Activated naive CD8-positive, alpha-beta T cell treated with anti-CD3 and anti-CD28 coated beads, Interleukin-2, amount 50 U/mL, for 24 hours (primary cell): ENCODE data around the gene MAS1L.
"Not testable (repeated sequence)": the region's sequence is repeated elsewhere in the genome, so short reads cannot be mapped to it uniquely, and the experiment has no call there.

Source experiments
- ATAC-seq: fragments of 150-1000 bp; cut with Tn5 transposase; one replicate; pipeline ENCODE4 v1.10.0; 2021
- DNase-seq: peaks from one replicate; pipeline ENCODE4 v3.0.0; 2021
- H3K27ac Mint-ChIP-seq: one replicate; pipeline ENCODE4 v1.8.0; 2021; ENCODE audit warnings: mild to moderate bottlenecking, mixed read lengths
- H3K27me3 Mint-ChIP-seq: one replicate; pipeline ENCODE4 v1.8.0; 2021; ENCODE audit warnings: mixed read lengths
- H3K36me3 Mint-ChIP-seq: one replicate; pipeline ENCODE4 v1.8.0; 2021; ENCODE audit warnings: low read depth, mixed read lengths
- H3K4me1 Mint-ChIP-seq: one replicate; pipeline ENCODE4 v1.8.0; 2021; ENCODE audit warnings: mixed read lengths
- H3K4me3 Mint-ChIP-seq: one replicate; pipeline ENCODE4 v1.8.0; 2021; ENCODE audit warnings: mild to moderate bottlenecking, moderate library complexity, mixed read lengths
- H3K9me3 Mint-ChIP-seq: one replicate; pipeline ENCODE4 v1.8.0; 2021; ENCODE audit warnings: mixed read lengths

The MAS1L gene

DNA sequence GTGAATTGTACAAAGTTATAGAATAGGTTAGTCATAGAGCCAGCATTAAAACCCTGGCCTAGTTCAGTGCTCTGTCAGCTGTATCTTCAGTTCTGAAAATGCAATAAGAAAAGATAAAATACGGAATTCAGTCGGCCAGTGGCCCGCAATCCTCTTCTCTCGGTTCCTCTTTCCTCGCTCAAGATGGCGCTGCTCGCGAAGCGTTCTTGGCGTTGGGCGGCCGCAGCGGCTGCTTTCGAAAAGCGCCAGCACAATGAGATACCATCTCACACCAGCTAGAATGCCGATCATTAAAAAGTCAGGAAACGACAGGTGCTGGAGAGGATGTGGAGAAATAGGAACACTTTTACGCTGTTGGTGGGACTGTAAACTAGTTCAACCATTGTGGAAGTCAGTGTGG, 51.0 kb downstream of the MAS1L start:
- H3K9me3 Mint-ChIP-seq, DNase-seq, H3K4me1 Mint-ChIP-seq, H3K4me3 Mint-ChIP-seq, H3K27ac Mint-ChIP-seq, ATAC-seq, H3K36me3 Mint-ChIP-seq: not testable (repeated sequence)
- H3K27me3 Mint-ChIP-seq, result peaks cover 38% of the 10 kb centered on the region
